SK-N-SH treated with all-trans-retinoic acid at 6 μM for 48 hours (cell line): ENCODE results near the gene SURF1.

Source experiments
- CSDC2 ChIP-seq: fragments of 250-450 bp; sonication (Bioruptor Pico); IDR thresholded peaks from 2 replicates; pipeline ENCODE4 v1.5.0; 2020; ENCODE audit warnings: mild to moderate bottlenecking, moderate library complexity
- ISL1 ChIP-seq: fragments of 250-450 bp; sonication (Bioruptor Pico); IDR thresholded peaks from 2 replicates; pipeline ENCODE4 v2.1.2; 2022; ENCODE audit warnings: mild to moderate bottlenecking, moderate library complexity
- RARB ChIP-seq: fragments of 250-450 bp; sonication (Bioruptor Pico); IDR thresholded peaks from 2 replicates; pipeline ENCODE4 v1.8.0; 2021; ENCODE audit warnings: mild to moderate bottlenecking, moderate library complexity
- TOX ChIP-seq: fragments of 250-450 bp; sonication (Bioruptor Pico); IDR thresholded peaks from 2 replicates; pipeline ENCODE4 v1.8.0; 2021; ENCODE audit warnings: mild to moderate bottlenecking, moderate library complexity, borderline replicate concordance
- ZNF565 ChIP-seq: fragments of 450-650 bp; formaldehyde crosslinking; conservative IDR thresholded peaks from 2 replicates; pipeline ENCODE4 v1.5.0; 2020; ENCODE audit warnings: low read depth, mild to moderate bottlenecking, moderate library complexity
- ZNF8 ChIP-seq: fragments of 450-650 bp; formaldehyde crosslinking; IDR thresholded peaks from 2 replicates; pipeline ENCODE4 v1.5.0; 2020; ENCODE audit warnings: mild to moderate bottlenecking, moderate library complexity
- TF ChIP-seq, protein P1 (sequence below): fragments of 250-450 bp; sonication (Bioruptor Pico); IDR thresholded peaks from 2 replicates; pipeline ENCODE4 v1.5.0; 2020; ENCODE audit warnings: mild to moderate bottlenecking, moderate library complexity
- TF ChIP-seq, protein P2 (sequence below): fragments of 250-450 bp; sonication (Bioruptor Pico); IDR thresholded peaks from 2 replicates; pipeline ENCODE4 v1.8.0; 2020; ENCODE audit warnings: mild to moderate bottlenecking, moderate library complexity, borderline replicate concordance
- TF ChIP-seq, protein P3 (sequence below): fragments of 250-450 bp; sonication (Bioruptor Pico); IDR thresholded peaks from 2 replicates; pipeline ENCODE4 v1.5.1; 2021; ENCODE audit warnings: mild to moderate bottlenecking, moderate library complexity

DNA sequence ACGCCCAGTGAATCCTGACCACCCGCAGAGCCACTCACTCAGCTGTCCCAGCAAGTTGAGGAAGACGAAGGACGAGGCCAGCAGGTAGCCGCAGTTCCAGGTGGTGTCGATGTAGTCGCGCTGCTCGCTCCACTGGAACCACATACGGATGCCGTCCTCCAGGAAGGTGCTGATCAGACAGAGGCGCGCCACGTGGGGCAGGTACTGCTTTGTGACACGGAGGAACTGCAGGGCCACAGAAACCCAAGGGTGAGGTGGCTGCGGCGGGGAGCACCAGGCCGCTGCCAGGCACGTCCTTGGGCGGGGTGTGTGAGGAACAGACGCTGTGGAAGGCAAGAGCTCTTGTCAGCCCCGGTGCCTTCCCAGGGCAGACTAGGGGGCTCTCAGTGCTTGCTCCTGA is 10.9 kb upstream of the SURF1 start:
- TF ChIP-seq RARB (CRISPR knock-in tag) (no peak), ZNF565 (CRISPR knock-in tag) (no peak), TOX (CRISPR knock-in tag) (no peak), ZNF8 (CRISPR knock-in tag) (no peak), ISL1 (CRISPR knock-in tag) (no peak), CSDC2 (CRISPR knock-in tag) (no peak)
- TF ChIP-seq, protein P1, sequence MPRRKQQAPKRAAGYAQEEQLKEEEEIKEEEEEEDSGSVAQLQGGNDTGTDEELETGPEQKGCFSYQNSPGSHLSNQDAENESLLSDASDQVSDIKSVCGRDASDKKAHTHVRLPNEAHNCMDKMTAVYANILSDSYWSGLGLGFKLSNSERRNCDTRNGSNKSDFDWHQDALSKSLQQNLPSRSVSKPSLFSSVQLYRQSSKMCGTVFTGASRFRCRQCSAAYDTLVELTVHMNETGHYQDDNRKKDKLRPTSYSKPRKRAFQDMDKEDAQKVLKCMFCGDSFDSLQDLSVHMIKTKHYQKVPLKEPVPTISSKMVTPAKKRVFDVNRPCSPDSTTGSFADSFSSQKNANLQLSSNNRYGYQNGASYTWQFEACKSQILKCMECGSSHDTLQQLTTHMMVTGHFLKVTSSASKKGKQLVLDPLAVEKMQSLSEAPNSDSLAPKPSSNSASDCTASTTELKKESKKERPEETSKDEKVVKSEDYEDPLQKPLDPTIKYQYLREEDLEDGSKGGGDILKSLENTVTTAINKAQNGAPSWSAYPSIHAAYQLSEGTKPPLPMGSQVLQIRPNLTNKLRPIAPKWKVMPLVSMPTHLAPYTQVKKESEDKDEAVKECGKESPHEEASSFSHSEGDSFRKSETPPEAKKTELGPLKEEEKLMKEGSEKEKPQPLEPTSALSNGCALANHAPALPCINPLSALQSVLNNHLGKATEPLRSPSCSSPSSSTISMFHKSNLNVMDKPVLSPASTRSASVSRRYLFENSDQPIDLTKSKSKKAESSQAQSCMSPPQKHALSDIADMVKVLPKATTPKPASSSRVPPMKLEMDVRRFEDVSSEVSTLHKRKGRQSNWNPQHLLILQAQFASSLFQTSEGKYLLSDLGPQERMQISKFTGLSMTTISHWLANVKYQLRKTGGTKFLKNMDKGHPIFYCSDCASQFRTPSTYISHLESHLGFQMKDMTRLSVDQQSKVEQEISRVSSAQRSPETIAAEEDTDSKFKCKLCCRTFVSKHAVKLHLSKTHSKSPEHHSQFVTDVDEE (CRISPR knock-in tag) = no peak
- TF ChIP-seq, protein P2, sequence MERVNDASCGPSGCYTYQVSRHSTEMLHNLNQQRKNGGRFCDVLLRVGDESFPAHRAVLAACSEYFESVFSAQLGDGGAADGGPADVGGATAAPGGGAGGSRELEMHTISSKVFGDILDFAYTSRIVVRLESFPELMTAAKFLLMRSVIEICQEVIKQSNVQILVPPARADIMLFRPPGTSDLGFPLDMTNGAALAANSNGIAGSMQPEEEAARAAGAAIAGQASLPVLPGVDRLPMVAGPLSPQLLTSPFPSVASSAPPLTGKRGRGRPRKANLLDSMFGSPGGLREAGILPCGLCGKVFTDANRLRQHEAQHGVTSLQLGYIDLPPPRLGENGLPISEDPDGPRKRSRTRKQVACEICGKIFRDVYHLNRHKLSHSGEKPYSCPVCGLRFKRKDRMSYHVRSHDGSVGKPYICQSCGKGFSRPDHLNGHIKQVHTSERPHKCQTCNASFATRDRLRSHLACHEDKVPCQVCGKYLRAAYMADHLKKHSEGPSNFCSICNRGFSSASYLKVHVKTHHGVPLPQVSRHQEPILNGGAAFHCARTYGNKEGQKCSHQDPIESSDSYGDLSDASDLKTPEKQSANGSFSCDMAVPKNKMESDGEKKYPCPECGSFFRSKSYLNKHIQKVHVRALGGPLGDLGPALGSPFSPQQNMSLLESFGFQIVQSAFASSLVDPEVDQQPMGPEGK (CRISPR knock-in tag) = no peak
- TF ChIP-seq, protein P3, sequence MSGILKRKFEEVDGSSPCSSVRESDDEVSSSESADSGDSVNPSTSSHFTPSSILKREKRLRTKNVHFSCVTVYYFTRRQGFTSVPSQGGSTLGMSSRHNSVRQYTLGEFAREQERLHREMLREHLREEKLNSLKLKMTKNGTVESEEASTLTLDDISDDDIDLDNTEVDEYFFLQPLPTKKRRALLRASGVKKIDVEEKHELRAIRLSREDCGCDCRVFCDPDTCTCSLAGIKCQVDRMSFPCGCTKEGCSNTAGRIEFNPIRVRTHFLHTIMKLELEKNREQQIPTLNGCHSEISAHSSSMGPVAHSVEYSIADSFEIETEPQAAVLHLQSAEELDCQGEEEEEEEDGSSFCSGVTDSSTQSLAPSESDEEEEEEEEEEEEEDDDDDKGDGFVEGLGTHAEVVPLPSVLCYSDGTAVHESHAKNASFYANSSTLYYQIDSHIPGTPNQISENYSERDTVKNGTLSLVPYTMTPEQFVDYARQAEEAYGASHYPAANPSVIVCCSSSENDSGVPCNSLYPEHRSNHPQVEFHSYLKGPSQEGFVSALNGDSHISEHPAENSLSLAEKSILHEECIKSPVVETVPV (CRISPR knock-in tag) = no peak
